Breast epithelium (tissue), 4 donors: Measurements from ENCODE around the gene ATP6V1C2. TPM values are rescaled to one million over a fixed set of nuclear protein-coding genes. Genes with fewer than 3 reads are reported as not detected.

Experiments used
- DNase-seq, 2 donors: peaks; one replicate each; pipeline ENCODE4 v3.0.0-alpha.2; 2019; ENCODE audit warnings: low spot score in 2 of 2
- H3K27ac ChIP-seq, 2 donors: fragments of 200-600 bp; sonication (generic) in 1 of 2; one replicate each; pipeline ENCODE4 v1.5.1; 2016 to 2019; ENCODE audit warnings: mild to moderate bottlenecking in 1 of 2
- H3K27me3 ChIP-seq, 2 donors: fragments of 200-600 bp; sonication (generic) in 1 of 2; one replicate each; pipeline versions ENCODE4 v1.5.1 to v1.6.0; 2017 to 2019; ENCODE audit warnings: control low read depth in 1 of 2, mild to moderate bottlenecking in 1 of 2
- H3K36me3 ChIP-seq: fragments of 200-600 bp; one replicate; pipeline ENCODE4 v1.5.1; 2019
- H3K4me1 ChIP-seq, 2 donors: fragments of 200-600 bp; sonication (generic); one replicate each; pipeline ENCODE4 v1.5.1; 2016 to 2019; ENCODE audit warnings: control low read depth in 1 of 2
- H3K4me3 ChIP-seq, 3 donors: fragments of 200-600 bp; sonication (generic); 1 replicate in 2 of 3; 2 replicates in 1 of 3; pipeline ENCODE4 v1.5.1; 2016 to 2019; ENCODE audit warnings: mild to moderate bottlenecking in 3 of 3, moderate library complexity in 2 of 3
- H3K9me3 ChIP-seq, 2 donors: fragments of 200-600 bp; sonication (generic) in 1 of 2; one replicate each; pipeline ENCODE4 v1.5.1; 2016 to 2019; ENCODE audit warnings: control low read depth in 1 of 2
- POLR2A ChIP-seq: fragments of 450-650 bp; IDR thresholded peaks from one replicate; pipeline ENCODE4 v1.6.1; 2016; ENCODE audit warnings: antibody characterized with exemption, mild to moderate bottlenecking, moderate library complexity
- POLR2AphosphoS5 ChIP-seq, 3 donors: sonication (generic); formaldehyde crosslinking; IDR thresholded peaks; one replicate each; pipeline ENCODE4 v1.6.1; 2017; ENCODE audit warnings: antibody characterized with exemption in 3 of 3
- intact Hi-C: fragments of 100-400 bp; cut with DNase I; formaldehyde crosslinking; loops from one replicate; pipeline ENCODE4 v1.15.1; 2023; ENCODE audit warnings: low total_unique reads
- total RNA-seq, 3 donors: library from RNA; depleted of rRNA; stranded (reverse); fragments of >200 nt; gene quantifications; one replicate each; pipeline ENCODE4 v1.1.0, GENCODE V29; 2016
- TF ChIP-seq, protein P1 (sequence below), 3 donors: fragments of 450-650 bp; IDR thresholded peaks; one replicate each; pipeline ENCODE4 v1.5.1; 2016 to 2017; ENCODE audit warnings: antibody characterized with exemption in 3 of 3, mild to moderate bottlenecking in 3 of 3, moderate library complexity in 3 of 3

The ATP6V1C2 gene
- total RNA-seq, 3 donors from 2014 or later = 0.16 to 18.7 (median 0.66) TPM

DNA sequence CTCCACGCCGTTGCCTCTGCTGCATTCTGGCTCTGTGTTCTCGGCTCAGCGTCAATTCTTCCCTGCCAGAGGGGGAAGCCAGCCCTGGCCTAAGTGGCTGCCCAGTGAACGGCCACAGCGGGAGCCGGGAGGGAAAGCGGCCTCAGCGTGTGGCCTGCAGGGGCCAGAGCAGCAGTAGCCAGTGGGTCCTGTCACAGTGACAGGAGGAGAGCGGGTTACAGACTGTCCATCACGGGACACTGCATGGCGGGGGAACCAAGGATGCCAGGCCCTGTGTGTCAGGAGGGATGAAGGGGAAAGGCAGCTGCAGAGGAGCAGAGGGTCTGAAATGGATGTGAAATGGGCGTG, 51.4 kb downstream of the ATP6V1C2 start:
- H3K9me3 ChIP-seq = no peaks in the 10 kb centered on the region
- intact Hi-C loops = no loop called here
- H3K27ac ChIP-seq = no peak overlapping the region
- TF ChIP-seq POLR2A (no peak), POLR2AphosphoS5 (IDR thresholded peaks at IDR 0.05) (no peak)
- TF ChIP-seq, protein P1, sequence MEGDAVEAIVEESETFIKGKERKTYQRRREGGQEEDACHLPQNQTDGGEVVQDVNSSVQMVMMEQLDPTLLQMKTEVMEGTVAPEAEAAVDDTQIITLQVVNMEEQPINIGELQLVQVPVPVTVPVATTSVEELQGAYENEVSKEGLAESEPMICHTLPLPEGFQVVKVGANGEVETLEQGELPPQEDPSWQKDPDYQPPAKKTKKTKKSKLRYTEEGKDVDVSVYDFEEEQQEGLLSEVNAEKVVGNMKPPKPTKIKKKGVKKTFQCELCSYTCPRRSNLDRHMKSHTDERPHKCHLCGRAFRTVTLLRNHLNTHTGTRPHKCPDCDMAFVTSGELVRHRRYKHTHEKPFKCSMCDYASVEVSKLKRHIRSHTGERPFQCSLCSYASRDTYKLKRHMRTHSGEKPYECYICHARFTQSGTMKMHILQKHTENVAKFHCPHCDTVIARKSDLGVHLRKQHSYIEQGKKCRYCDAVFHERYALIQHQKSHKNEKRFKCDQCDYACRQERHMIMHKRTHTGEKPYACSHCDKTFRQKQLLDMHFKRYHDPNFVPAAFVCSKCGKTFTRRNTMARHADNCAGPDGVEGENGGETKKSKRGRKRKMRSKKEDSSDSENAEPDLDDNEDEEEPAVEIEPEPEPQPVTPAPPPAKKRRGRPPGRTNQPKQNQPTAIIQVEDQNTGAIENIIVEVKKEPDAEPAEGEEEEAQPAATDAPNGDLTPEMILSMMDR (IDR thresholded peaks at IDR 0.05) = no peak
- no peaks in the 10 kb centered on the region for H3K36me3 ChIP-seq
- H3K4me3 ChIP-seq = no peak overlapping the region
- H3K27me3 ChIP-seq = no peaks in the 10 kb centered on the region
- H3K4me1 ChIP-seq = no peaks in the 10 kb centered on the region
- DNase-seq = no peak

DNA sequence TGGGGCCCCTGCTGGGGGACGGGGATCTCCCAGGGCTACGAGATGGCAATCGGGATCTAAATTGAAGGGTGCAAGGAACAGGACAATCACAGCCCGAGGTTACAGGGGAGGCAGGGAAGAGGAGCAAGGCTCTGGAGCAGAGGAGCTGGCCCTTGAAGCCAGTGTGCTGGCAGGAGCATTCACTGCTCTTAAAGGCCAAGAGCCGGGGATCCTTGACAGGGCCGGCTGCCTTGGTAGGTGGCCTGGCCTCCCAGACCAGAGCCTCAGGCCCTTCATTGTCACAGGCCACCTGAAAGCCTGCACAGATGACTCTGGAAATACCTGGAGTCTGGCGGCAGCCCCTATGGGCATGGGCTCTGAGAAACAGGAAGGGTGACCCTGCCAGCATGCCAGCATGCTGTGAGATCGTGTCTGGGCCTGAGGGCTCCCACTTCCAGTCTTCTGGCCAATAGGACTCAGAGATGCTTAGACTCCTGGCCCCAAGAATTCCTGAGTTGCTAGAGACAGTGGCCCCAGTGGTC, 52.5 kb downstream of the ATP6V1C2 start:
- H3K4me1 ChIP-seq = no peaks in the 10 kb centered on the region
- H3K9me3 ChIP-seq = no peaks in the 10 kb centered on the region
- no peaks in the 10 kb centered on the region for H3K36me3 ChIP-seq
- H3K27me3 ChIP-seq = no peaks in the 10 kb centered on the region
- TF ChIP-seq, protein P1 (IDR thresholded peaks at IDR 0.05) = no peak
- no peak for TF ChIP-seq POLR2A
- no peak for TF ChIP-seq POLR2AphosphoS5 (IDR thresholded peaks at IDR 0.05)
- H3K4me3 ChIP-seq = no peak overlapping the region
- H3K27ac ChIP-seq = peak overlapping the region; percentile 52 to 54
- peak in 1 of 2 donors; percentile 41 for DNase-seq
- intact Hi-C loops = no loop called here

DNA sequence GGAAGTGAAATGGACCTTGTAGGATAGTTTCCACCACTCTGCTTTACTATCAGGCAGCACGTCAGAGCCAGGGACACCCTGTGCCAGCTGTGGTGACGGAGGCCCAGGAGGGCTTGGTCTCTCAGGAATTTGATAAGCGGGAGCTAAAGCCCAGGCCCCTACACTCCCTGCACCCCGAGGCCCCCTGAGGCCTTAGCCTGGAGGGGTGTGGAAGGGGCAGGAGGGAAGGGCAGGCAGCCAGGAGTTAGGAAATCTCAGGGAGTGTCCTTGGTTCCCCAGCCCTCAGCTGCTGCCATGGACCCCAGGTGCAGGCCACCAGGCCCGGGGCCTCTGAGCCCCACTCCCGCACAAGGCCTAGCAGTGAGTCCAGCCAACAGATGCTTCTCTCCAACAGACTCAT, 53.0 kb downstream of the ATP6V1C2 start:
- no peaks in the 10 kb centered on the region for H3K36me3 ChIP-seq
- H3K27ac ChIP-seq = peak overlapping the region; percentile 52 to 54
- no peaks in the 10 kb centered on the region for H3K27me3 ChIP-seq
- no peaks in the 10 kb centered on the region for H3K4me1 ChIP-seq
- intact Hi-C loops = no loop called here
- no peak for TF ChIP-seq POLR2A
- H3K9me3 ChIP-seq = no peaks in the 10 kb centered on the region
- no peak for DNase-seq
- no peak overlapping the region for H3K4me3 ChIP-seq

DNA sequence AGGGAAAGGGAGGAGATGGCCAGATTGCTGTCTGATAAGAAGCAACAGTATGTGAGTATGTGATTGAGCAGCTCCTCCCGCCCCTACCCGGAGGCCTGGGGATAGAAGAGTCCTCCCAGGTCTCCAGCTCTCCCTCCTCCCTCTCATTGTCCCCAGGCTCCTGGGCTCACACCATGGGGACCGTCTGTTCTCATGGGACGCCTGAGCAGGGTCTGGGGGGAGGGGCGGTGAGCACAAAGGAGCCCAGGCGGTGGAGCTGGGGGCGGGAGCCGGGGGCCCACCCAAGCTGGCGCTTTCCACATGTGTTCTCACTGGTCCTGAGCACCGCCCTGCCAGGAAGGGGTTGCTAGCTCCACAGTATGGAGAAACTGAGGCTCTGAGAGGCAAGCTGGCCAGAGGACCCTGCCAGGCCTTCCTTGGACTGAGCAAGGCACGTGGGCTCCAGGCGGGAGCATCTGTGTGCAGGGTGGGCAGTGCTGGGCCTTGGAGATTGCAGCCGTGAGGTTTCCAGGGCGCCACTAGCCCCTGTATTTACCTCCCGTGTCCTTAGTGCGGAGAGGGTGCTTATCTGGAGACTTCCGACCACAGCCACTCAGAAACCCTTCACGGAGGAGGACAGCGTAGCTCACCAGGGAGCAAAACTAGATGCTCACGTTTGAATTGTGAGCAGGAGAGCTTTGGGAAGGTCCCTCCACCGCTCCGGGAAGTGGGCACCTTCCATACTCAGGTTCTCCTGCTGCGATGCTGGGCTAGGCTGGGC, 53.8 kb downstream of the ATP6V1C2 start:
- Histone ChIP-seq H3K27ac (peak overlapping the region in 1 of 2 donors; percentile 52), H3K9me3 (no peaks in the 10 kb centered on the region)
- no peak for TF ChIP-seq POLR2AphosphoS5 (IDR thresholded peaks at IDR 0.05)
- TF ChIP-seq, protein P1 (IDR thresholded peaks at IDR 0.05) = no peak
- TF ChIP-seq POLR2A = no peak

DNA sequence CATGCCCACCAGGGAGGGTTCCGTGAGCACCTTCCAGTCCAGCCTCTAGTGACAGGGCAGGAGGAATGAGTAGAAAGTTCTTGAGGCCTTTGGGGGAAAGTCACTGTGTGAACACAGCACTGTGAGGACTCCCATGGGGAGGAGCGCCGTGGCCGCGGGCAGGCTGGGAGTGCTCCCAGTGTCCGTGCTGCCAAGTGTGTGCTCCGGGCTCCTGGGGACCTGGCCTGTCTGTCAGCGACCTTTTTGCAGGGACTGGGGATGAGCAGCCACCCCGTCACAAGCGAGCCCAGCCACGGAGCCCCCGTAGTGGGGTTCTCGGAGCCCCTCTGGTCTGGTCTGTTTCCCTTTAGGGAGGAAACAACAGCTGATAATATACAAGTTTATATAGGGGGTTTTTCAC, 54.4 kb downstream of the ATP6V1C2 start:
- intact Hi-C loops = no loop called here
- TF ChIP-seq POLR2AphosphoS5 (IDR thresholded peaks at IDR 0.05) (no peak), POLR2A (no peak)
- TF ChIP-seq, protein P1 (IDR thresholded peaks at IDR 0.05) = no peak
- H3K4me1 ChIP-seq = no peaks in the 10 kb centered on the region
- no peak for DNase-seq
- H3K4me3 ChIP-seq = no peak overlapping the region
- no peaks in the 10 kb centered on the region for H3K36me3 ChIP-seq
- no peaks in the 10 kb centered on the region for H3K9me3 ChIP-seq
- no peak overlapping the region for H3K27ac ChIP-seq
- H3K27me3 ChIP-seq = no peaks in the 10 kb centered on the region

More for the DNA sequence above, 53.8 kb downstream of the ATP6V1C2 start:
- Histone ChIP-seq H3K4me1 (no peaks in the 10 kb centered on the region), H3K36me3 (no peaks in the 10 kb centered on the region), H3K4me3 (no peak overlapping the region), H3K27me3 (no peaks in the 10 kb centered on the region)
- intact Hi-C loops = no loop called here
- DNase-seq = no peak
